Measurements from ENCODE around the gene MRTFA. TPM values are rescaled to one million over a fixed set of nuclear protein-coding genes. Genes with fewer than 3 reads are reported as not detected.
A peak's percentile ranks its signal among the peaks of the same experiment; 100 is the strongest.
"Not testable (repeated sequence)": the region's sequence is repeated elsewhere in the genome, so short reads cannot be mapped to it uniquely, and the experiment has no call there.

MRTFA gene
- total RNA-seq, 6 donors from 2014 or later: 47.9 to 178 (median 61.3) TPM

- H3K27me3 ChIP-seq: no peaks in the 10 kb centered on the region
- DNase-seq (peak in 1 of 2 donors; percentile 37), ATAC-seq (ENCODE audit: low FRiP score in 2 of 2) (no peak)
- no peak overlapping the region for H3K27ac ChIP-seq
- no peak overlapping the region for H3K4me3 ChIP-seq
- H3K9me3 ChIP-seq: no peaks in the 10 kb centered on the region
- TF ChIP-seq POLR2AphosphoS5 (IDR thresholded peaks at IDR 0.05) (no peak), EP300 (IDR thresholded peaks at IDR 0.05) (no peak), CTCF (IDR thresholded peaks at IDR 0.05) (no peak), POLR2A (IDR thresholded peaks at IDR 0.05) (no peak)
- peaks cover 0 to 10% (median 3%) of the 10 kb centered on the region in 4 donors for H3K36me3 ChIP-seq
- WGBS, 2 donors: 92 to 97% methylated on average over 5 of the region's 5 CpGs
- peaks cover 0 to 5% (median 2%) of the 10 kb centered on the region in 4 donors for H3K4me1 ChIP-seq
These were observed 49.7 kb downstream of the MRTFA start for GRCh38 chr22:40586781-40587180.

GRCh38 chr22:40585310-40585751 is 51.2 kb downstream of the MRTFA start:
- ATAC-seq (ENCODE audit: low FRiP score in 2 of 2): no peak
- peaks cover 0 to 10% (median 3%) of the 10 kb centered on the region in 4 donors for H3K36me3 ChIP-seq
- H3K27ac ChIP-seq: no peak overlapping the region
- H3K4me3 ChIP-seq: no peak overlapping the region
- no peaks in the 10 kb centered on the region for H3K27me3 ChIP-seq
- no peak for TF ChIP-seq POLR2A (IDR thresholded peaks at IDR 0.05)
- no peak for TF ChIP-seq POLR2AphosphoS5 (IDR thresholded peaks at IDR 0.05)
- TF ChIP-seq EP300 (IDR thresholded peaks at IDR 0.05): no peak
- TF ChIP-seq CTCF (IDR thresholded peaks at IDR 0.05): no peak
- DNase-seq: no peak
- H3K9me3 ChIP-seq: no peaks in the 10 kb centered on the region
- peaks cover 0 to 5% (median 2%) of the 10 kb centered on the region in 4 donors for H3K4me1 ChIP-seq
- WGBS, 2 donors: 57 to 67% methylated on average over 1 of the region's 1 CpG

GRCh38 chr22:40584766-40585165 is 51.8 kb downstream of the MRTFA start:
- not testable (repeated sequence) for DNase-seq; H3K9me3 ChIP-seq; H3K27ac ChIP-seq; H3K4me1 ChIP-seq; H3K4me3 ChIP-seq; ATAC-seq (ENCODE audit: low FRiP score in 2 of 2); H3K27me3 ChIP-seq
- WGBS, 2 donors: 95% methylated on average over 9 of the region's 9 CpGs
- H3K36me3 ChIP-seq: peaks cover 0 to 10% (median 3%) of the 10 kb centered on the region in 4 donors

- ATAC-seq (ENCODE audit: low FRiP score in 2 of 2) (no peak), DNase-seq (no peak)
- Histone ChIP-seq H3K36me3 (peaks cover 0 to 10% (median 3%) of the 10 kb centered on the region in 4 donors), H3K4me3 (no peak overlapping the region), H3K27ac (no peak overlapping the region), H3K27me3 (no peaks in the 10 kb centered on the region), H3K9me3 (no peaks in the 10 kb centered on the region), H3K4me1 (no peaks in the 10 kb centered on the region)
- 90 to 96% methylated on average over 1 of the region's 1 CpG for WGBS, 2 donors
- TF ChIP-seq POLR2A (IDR thresholded peaks at IDR 0.05): no peak
These were observed 53.3 kb downstream of the MRTFA start for GRCh38 chr22:40583053-40583741.

GRCh38 chr22:40582063-40582462 is 54.5 kb downstream of the MRTFA start:
- no peak overlapping the region for H3K27ac ChIP-seq
- H3K4me1 ChIP-seq: no peaks in the 10 kb centered on the region
- H3K4me3 ChIP-seq: no peak overlapping the region
- no peaks in the 10 kb centered on the region for H3K27me3 ChIP-seq
- ATAC-seq (ENCODE audit: low FRiP score in 2 of 2) (no peak), DNase-seq (no peak)
- WGBS, 2 donors: 97 to 98% methylated on average over 2 of the region's 2 CpGs
- H3K36me3 ChIP-seq: peaks cover 0 to 9% (median 3%) of the 10 kb centered on the region in 4 donors
- no peaks in the 10 kb centered on the region for H3K9me3 ChIP-seq
- no peak for TF ChIP-seq CTCF (IDR thresholded peaks at IDR 0.05)
- no peak for TF ChIP-seq POLR2AphosphoS5 (IDR thresholded peaks at IDR 0.05)
- no peak for TF ChIP-seq EP300 (IDR thresholded peaks at IDR 0.05)
- TF ChIP-seq POLR2A (IDR thresholded peaks at IDR 0.05): no peak

GRCh38 chr22:40580631-40581030 is 55.9 kb downstream of the MRTFA start:
- Histone ChIP-seq H3K27ac (no peak overlapping the region), H3K36me3 (peaks cover 0 to 6% (median 0%) of the 10 kb centered on the region in 4 donors), H3K27me3 (no peaks in the 10 kb centered on the region), H3K9me3 (no peaks in the 10 kb centered on the region), H3K4me3 (no peak overlapping the region), H3K4me1 (no peaks in the 10 kb centered on the region)
- no peak for ATAC-seq (ENCODE audit: low FRiP score in 2 of 2)
- no peak for TF ChIP-seq POLR2A (IDR thresholded peaks at IDR 0.05)
- TF ChIP-seq POLR2AphosphoS5 (IDR thresholded peaks at IDR 0.05): no peak
- no peak for TF ChIP-seq CTCF (IDR thresholded peaks at IDR 0.05)
- no peak for TF ChIP-seq EP300 (IDR thresholded peaks at IDR 0.05)
- 92 to 100% methylated on average over 1 of the region's 1 CpG for WGBS, 2 donors
- DNase-seq: no peak
